Measurements from ENCODE around the gene CIB4.

CIB4 gene

GRCh38 chr2:26579723-26580040 is 61.5 kb downstream of the CIB4 start:
- TF ChIP-seq CTCF (IDR thresholded peaks at IDR 0.05; ENCODE audit: low read depth, low read length): no peak

DNA sequence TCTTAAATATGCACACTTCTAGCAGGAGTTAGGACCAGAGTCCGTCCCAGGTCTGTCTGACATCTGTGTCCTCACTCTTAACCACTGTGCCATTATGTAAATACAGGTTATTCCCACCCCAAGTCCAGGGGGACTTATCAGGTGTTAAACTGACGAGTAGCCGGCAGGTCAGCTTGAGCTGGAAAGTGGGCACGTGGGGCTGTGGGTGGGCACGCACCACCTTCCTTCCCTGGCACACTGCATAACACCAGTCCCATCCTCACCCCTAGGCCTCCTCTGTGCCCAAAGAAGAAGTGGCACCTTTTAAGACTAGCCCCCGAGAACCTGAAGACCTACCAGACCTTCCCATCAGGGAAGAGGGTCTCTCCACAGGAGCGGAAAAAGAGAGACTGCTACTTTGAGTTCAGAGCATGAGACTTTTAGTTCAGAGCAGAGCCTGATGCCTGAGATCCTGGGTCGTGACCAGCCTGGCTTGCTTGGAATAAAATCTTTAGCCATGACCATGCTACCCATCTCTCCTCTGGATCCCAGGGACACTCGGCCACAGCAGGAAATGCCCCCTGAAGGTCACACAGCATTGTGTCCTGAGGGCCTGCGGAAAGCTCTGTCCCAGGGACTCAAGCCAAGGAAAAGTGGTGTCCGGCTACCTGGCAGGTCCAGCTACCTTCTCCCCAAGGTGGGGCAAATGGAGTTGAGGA is 62.0 kb downstream of the CIB4 start:
- TF ChIP-seq CTCF (IDR thresholded peaks at IDR 0.05; ENCODE audit: low read depth, low read length): no peak
- no peak for DNase-seq (ENCODE audit: extremely low read depth, low read depth)

More at GRCh38 chr2:26579723-26580040, 61.5 kb downstream of the CIB4 start:
- no peak for DNase-seq (ENCODE audit: extremely low read depth, low read depth)

DNA sequence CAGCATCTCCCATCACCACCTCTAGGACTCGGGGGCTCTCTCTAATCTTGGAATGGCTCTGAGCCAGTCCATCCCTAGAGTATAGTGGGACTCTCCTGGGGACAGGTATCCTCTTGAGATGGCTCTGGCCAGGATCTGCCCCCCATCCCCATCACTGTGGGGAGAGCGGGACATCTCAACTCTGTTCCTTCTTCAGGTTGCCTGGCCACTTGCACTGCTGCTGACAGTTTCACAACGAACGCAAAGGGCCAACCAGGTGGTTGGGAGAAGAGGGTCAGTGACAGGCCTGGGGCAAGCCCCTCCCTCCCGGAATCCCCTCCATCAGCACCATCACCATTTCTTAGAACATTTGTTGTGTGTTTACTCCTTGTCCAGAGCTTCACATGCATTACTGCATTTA is 62.6 kb downstream of the CIB4 start:
- DNase-seq (ENCODE audit: extremely low read depth, low read depth): no peak
- no peak for TF ChIP-seq CTCF (IDR thresholded peaks at IDR 0.05; ENCODE audit: low read depth, low read length)

DNA sequence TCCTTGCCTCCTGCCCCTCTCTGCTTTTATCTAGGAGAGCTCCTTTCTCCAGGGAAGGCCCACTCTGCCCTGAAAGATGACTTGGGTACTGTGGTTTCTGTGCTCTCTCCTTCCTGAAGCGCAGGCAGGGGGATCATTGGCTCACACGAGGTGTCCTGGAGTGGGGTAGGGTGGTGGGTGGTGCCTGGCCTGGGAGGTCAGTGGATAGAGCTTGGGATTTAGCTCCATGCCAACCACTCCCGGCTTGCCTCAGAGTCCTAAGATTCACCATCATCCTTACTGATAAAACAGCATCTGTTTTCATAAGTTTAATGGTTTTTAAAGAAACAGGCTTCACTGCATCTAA is 63.1 kb downstream of the CIB4 start:
- TF ChIP-seq CTCF (IDR thresholded peaks at IDR 0.05; ENCODE audit: low read depth, low read length): no peak
- no peak for DNase-seq (ENCODE audit: extremely low read depth, low read depth)

DNA sequence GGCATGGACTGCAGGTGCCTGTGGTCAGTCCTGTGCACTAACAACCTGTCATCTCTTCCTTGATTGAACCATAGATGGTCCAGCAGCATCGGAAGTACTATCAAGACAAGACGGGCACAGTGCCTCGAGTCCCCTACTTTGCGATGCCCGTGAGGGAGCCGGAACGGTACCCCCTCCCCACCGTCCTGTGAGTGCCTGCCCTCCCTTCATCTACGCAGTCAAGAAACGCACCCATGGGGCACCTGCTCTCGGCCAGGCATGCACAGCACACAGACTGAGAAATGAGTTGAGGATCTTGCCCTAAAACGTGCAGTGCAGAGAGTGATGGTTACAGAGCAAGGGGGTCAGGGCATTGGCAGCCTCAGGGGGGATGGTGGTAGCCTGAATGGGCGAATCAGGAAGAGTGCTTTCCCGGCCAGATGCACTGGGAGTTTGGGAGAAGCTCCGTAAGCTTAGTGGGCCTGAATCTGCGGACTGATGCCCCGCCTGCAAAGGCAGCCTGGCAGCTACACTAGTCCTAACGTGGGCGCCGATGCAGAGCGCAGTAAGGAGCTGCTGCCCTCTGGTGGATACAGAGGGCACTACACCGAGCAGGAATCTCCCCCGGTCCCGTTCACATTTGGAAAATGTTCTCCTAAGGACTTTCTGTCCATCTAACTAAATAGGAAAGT is 63.6 kb downstream of the CIB4 start:
- DNase-seq (ENCODE audit: extremely low read depth, low read depth): peak; percentile 8
- peak; percentile 97 for TF ChIP-seq CTCF (IDR thresholded peaks at IDR 0.05; ENCODE audit: low read depth, low read length)

GRCh38 chr2:26576565-26577441 is 64.4 kb downstream of the CIB4 start:
- TF ChIP-seq CTCF (IDR thresholded peaks at IDR 0.05; ENCODE audit: low read depth, low read length): no peak
- DNase-seq (ENCODE audit: extremely low read depth, low read depth): no peak
